Measurements from ENCODE around the gene PPP1R14B.

The PPP1R14B gene

GRCh38 chr11:64245401-64245796 lies 1.3 kb downstream of the PPP1R14B start:
- DNase-seq = peak; percentile 27

GRCh38 chr11:64244966-64245365 lies 1.8 kb downstream of the PPP1R14B start:
- no peak for DNase-seq

GRCh38 chr11:64244107-64244506 lies 2.6 kb downstream of the PPP1R14B start:
- DNase-seq = no peak

GRCh38 chr11:64243236-64243854 lies 3.4 kb downstream of the PPP1R14B start:
- no peak for DNase-seq

GRCh38 chr11:64241491-64242374 lies 5.0 kb downstream of the PPP1R14B start:
- DNase-seq = peak; percentile 43

- DNase-seq = peak; percentile 100
Observed at GRCh38 chr11:64241241-64241490, 5.6 kb downstream of the PPP1R14B start.

- peak; percentile 98 for DNase-seq
Observed at GRCh38 chr11:64240435-64241240, 6.1 kb downstream of the PPP1R14B start, which contains the start of gene FKBP2. Gene FKBP2, plus strand, starts transcription at chr11:64241095. Its CDS starts 1,293 bp downstream, at chr11:64242388.

- DNase-seq = peak; percentile 25
Observed at GRCh38 chr11:64239662-64240434, 6.9 kb downstream of the PPP1R14B start.

- no peak for DNase-seq
Observed at GRCh38 chr11:64238999-64239398, 7.7 kb downstream of the PPP1R14B start.

GRCh38 chr11:64238076-64238475 lies 8.7 kb downstream of the PPP1R14B start:
- no peak for DNase-seq

- DNase-seq = no peak
Observed at GRCh38 chr11:64237484-64237951, 9.2 kb downstream of the PPP1R14B start.

- DNase-seq = no peak
Observed at GRCh38 chr11:64235437-64236161, 11.1 kb downstream of the PPP1R14B start.

- peak; percentile 59 for DNase-seq
Observed at GRCh38 chr11:64234647-64235379, 11.9 kb downstream of the PPP1R14B start.

GRCh38 chr11:64233913-64234586 lies 12.7 kb downstream of the PPP1R14B start, which contains the start of gene VEGFB:
Gene VEGFB, plus strand, starts transcription at chr11:64234584. Its CDS starts 250 bp downstream, at chr11:64234834.
- peak; percentile 68 for DNase-seq

- DNase-seq = no peak
Observed at GRCh38 chr11:64232967-64233315, 13.8 kb downstream of the PPP1R14B start.

GRCh38 chr11:64232182-64232966 lies 14.4 kb downstream of the PPP1R14B start:
- no peak for DNase-seq

- no peak for DNase-seq
Observed at GRCh38 chr11:64231546-64231945, 15.2 kb downstream of the PPP1R14B start.

- no peak for DNase-seq
Observed at GRCh38 chr11:64230985-64231365, 15.8 kb downstream of the PPP1R14B start.

GRCh38 chr11:64230171-64230984 lies 16.4 kb downstream of the PPP1R14B start, which contains the start of gene DNAJC4:
Gene DNAJC4, plus strand, starts transcription at chr11:64230548. Its CDS starts 307 bp downstream, at chr11:64230855.
- DNase-seq = peak; percentile 92

All from activated CD4-positive, alpha-beta T cell treated with anti-CD3 and anti-CD28 coated beads for 48 hours (primary cell).